ENCODE data around the gene TEX13D.

Gene TEX13D

DNA sequence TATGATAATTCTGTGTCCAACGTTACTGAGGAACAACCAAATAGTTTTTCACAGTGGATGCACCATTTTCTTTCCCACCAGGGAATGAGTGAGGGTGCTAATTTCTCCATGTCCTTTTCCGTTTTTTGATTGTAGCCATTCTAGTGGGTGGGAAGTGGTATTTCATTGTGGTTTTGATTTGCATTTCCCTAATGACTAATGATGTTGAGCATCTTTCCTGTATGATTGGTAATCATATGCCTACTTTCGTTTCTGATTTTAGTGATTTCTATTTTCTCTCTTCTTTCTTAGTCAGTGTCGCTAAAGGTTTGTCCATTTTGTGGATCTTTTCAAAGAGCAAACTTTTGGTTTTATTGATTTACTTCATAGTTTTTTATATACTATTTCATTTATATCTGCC lies 32.1 kb upstream of the TEX13D start:
- TF ChIP-seq, protein P1, sequence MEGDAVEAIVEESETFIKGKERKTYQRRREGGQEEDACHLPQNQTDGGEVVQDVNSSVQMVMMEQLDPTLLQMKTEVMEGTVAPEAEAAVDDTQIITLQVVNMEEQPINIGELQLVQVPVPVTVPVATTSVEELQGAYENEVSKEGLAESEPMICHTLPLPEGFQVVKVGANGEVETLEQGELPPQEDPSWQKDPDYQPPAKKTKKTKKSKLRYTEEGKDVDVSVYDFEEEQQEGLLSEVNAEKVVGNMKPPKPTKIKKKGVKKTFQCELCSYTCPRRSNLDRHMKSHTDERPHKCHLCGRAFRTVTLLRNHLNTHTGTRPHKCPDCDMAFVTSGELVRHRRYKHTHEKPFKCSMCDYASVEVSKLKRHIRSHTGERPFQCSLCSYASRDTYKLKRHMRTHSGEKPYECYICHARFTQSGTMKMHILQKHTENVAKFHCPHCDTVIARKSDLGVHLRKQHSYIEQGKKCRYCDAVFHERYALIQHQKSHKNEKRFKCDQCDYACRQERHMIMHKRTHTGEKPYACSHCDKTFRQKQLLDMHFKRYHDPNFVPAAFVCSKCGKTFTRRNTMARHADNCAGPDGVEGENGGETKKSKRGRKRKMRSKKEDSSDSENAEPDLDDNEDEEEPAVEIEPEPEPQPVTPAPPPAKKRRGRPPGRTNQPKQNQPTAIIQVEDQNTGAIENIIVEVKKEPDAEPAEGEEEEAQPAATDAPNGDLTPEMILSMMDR (IDR thresholded peaks at IDR 0.05; ENCODE audit: low read length): no peak
- TF ChIP-seq EZH2 (IDR thresholded peaks at IDR 0.05; ENCODE audit: borderline replicate concordance, low read length): no peak
- Histone ChIP-seq H3K27ac (ENCODE audit: low read depth, low read length, poor library complexity, severe bottlenecking) (no peak overlapping the region), H3K4me2 (ENCODE audit: low read length) (no peak overlapping the region), H3K9me3 (ENCODE audit: low read length) (no peaks in the 10 kb centered on the region), H3K79me2 (ENCODE audit: insufficient read depth, low read length) (no peaks in the 10 kb centered on the region), H3K4me1 (ENCODE audit: insufficient read depth, low read length, severe bottlenecking) (no peaks in the 10 kb centered on the region), H3K36me3 (ENCODE audit: insufficient read depth, low read length) (no peaks in the 10 kb centered on the region), H3K27me3 (ENCODE audit: insufficient read depth, low read length) (no peaks in the 10 kb centered on the region), H3K9ac (ENCODE audit: low read length) (no peak overlapping the region), H2AFZ (ENCODE audit: low read length) (no peak overlapping the region), H3K9me2 (ENCODE audit: low read depth, low read length) (no peaks in the 10 kb centered on the region), H3F3A (ENCODE audit: insufficient read depth, low read length) (no peaks in the 10 kb centered on the region), H3K4me3 (ENCODE audit: low read depth, low read length, poor library complexity, severe bottlenecking) (no peak overlapping the region), H4K20me1 (ENCODE audit: insufficient read depth, low read length) (no peaks in the 10 kb centered on the region)

DNA sequence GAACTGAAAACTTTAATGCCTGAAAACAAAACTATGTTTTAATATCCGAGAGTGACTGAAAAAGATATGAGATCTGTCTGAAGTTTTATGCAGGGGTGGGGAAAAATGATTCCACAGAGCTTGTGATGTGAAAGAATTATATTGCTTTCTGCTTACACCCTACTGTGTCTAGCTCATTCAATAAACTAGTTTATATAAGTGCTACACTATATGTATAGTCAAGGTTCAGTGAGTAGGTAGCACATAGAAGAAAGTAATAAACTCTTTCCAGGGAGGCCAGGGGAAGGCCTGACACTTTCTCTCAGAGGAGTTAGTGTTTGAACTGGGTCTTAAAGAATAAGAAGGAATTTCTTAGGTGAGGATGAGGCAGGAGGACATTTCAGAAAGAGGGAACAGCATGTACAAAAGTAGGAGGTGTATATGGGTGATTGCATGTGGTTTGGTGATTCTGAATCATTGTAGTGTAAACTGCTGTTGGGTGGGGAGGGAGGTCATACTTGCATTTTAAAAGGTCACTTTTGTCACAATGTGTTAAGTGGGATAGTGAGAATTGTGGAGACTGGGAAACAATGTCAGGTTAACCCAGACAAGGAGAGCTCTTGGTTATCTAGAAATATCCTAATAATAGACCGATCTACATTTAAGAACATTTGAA lies 25.1 kb upstream of the TEX13D start:
- Histone ChIP-seq H3K9me2 (ENCODE audit: low read depth, low read length) (no peaks in the 10 kb centered on the region), H3K9me3 (ENCODE audit: low read length) (no peaks in the 10 kb centered on the region), H2AFZ (ENCODE audit: low read length) (no peak overlapping the region), H3K4me3 (ENCODE audit: low read depth, low read length, poor library complexity, severe bottlenecking) (no peak overlapping the region), H3K27ac (ENCODE audit: low read depth, low read length, poor library complexity, severe bottlenecking) (no peak overlapping the region), H3K36me3 (ENCODE audit: insufficient read depth, low read length) (no peaks in the 10 kb centered on the region), H3K4me2 (ENCODE audit: low read length) (no peak overlapping the region), H3K27me3 (ENCODE audit: insufficient read depth, low read length) (no peaks in the 10 kb centered on the region), H4K20me1 (ENCODE audit: insufficient read depth, low read length) (no peaks in the 10 kb centered on the region), H3K9ac (ENCODE audit: low read length) (no peak overlapping the region), H3F3A (ENCODE audit: insufficient read depth, low read length) (no peaks in the 10 kb centered on the region), H3K4me1 (ENCODE audit: insufficient read depth, low read length, severe bottlenecking) (no peaks in the 10 kb centered on the region), H3K79me2 (ENCODE audit: insufficient read depth, low read length) (no peaks in the 10 kb centered on the region)
- no peak for TF ChIP-seq EZH2 (IDR thresholded peaks at IDR 0.05; ENCODE audit: borderline replicate concordance, low read length)
- TF ChIP-seq, protein P1 (IDR thresholded peaks at IDR 0.05; ENCODE audit: low read length): no peak

DNA sequence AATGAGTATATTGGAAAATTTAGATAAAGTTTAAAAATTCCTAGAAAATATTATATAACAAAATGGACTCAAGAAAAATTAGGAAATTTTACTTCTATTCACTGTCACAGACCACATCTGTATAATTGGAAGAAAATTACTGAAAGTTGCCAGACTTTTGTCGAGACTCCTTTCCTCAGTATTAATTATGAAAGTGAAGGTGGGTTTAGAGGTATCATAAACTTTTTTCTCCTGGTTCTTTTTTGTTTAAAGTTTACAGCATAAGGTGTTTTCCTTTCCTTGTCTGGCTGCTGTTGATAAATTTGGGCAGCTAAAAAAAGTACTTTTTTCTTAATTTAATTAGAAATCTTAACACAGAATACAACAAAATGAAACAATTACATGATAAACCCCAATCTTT lies 6.7 kb upstream of the TEX13D start:
- TF ChIP-seq, protein P1 (IDR thresholded peaks at IDR 0.05; ENCODE audit: low read length): no peak
- no peak for TF ChIP-seq EZH2 (IDR thresholded peaks at IDR 0.05; ENCODE audit: borderline replicate concordance, low read length)
- Histone ChIP-seq H3K9ac (ENCODE audit: low read length) (no peak overlapping the region), H3K9me3 (ENCODE audit: low read length) (no peaks in the 10 kb centered on the region), H3K27ac (ENCODE audit: low read depth, low read length, poor library complexity, severe bottlenecking) (no peak overlapping the region), H3K79me2 (ENCODE audit: insufficient read depth, low read length) (no peaks in the 10 kb centered on the region), H3K27me3 (ENCODE audit: insufficient read depth, low read length) (no peaks in the 10 kb centered on the region), H3K4me2 (ENCODE audit: low read length) (no peak overlapping the region), H2AFZ (ENCODE audit: low read length) (no peak overlapping the region), H3F3A (ENCODE audit: insufficient read depth, low read length) (no peaks in the 10 kb centered on the region), H3K9me2 (ENCODE audit: low read depth, low read length) (no peaks in the 10 kb centered on the region), H3K4me1 (ENCODE audit: insufficient read depth, low read length, severe bottlenecking) (no peaks in the 10 kb centered on the region), H4K20me1 (ENCODE audit: insufficient read depth, low read length) (no peaks in the 10 kb centered on the region), H3K36me3 (ENCODE audit: insufficient read depth, low read length) (no peaks in the 10 kb centered on the region), H3K4me3 (ENCODE audit: low read depth, low read length, poor library complexity, severe bottlenecking) (no peak overlapping the region)

All from OCI-LY1 (cell line).